ENCODE measurements around the gene OR2A42.
"Not testable (repeated sequence)": the region's sequence is repeated elsewhere in the genome, so short reads cannot be mapped to it uniquely, and the experiment has no call there.

OR2A42 gene

DNA sequence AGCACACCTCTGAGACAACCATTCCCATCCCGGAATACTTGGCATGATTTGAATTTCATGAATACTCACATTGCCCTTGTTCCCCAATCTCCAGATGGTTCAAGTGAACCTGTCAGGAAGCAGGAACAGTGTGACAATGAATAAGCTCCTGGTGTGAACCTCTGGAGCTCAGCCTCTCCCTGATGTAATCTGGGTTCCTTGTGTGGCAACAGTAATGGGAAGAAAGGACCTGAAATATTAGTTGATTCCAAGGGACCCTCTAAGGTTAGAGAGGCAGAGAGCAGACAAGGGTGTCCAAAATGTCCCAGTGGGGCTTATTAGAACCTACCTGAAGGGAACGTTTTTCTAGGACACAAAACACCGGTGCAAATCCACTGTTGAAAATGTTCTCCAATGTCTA lies 16.7 kb upstream of the OR2A42 start:
- TF ChIP-seq ZBTB8A (tag by site-specific recombination; IDR thresholded peaks at IDR 0.05) (no peak), MYNN (tag by site-specific recombination; IDR thresholded peaks at IDR 0.05; ENCODE audit: borderline replicate concordance) (no peak), ZNF571 (tag by site-specific recombination; IDR thresholded peaks at IDR 0.05) (no peak), ZNF548 (tag by site-specific recombination; IDR thresholded peaks at IDR 0.05) (no peak)
- TF ChIP-seq, protein P1, sequence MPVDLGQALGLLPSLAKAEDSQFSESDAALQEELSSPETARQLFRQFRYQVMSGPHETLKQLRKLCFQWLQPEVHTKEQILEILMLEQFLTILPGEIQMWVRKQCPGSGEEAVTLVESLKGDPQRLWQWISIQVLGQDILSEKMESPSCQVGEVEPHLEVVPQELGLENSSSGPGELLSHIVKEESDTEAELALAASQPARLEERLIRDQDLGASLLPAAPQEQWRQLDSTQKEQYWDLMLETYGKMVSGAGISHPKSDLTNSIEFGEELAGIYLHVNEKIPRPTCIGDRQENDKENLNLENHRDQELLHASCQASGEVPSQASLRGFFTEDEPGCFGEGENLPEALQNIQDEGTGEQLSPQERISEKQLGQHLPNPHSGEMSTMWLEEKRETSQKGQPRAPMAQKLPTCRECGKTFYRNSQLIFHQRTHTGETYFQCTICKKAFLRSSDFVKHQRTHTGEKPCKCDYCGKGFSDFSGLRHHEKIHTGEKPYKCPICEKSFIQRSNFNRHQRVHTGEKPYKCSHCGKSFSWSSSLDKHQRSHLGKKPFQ (tag by site-specific recombination; IDR thresholded peaks at IDR 0.05), result 0 out of 2 replicates have a peak, but pooled peaks have one; percentile 17
- ChIA-PET POLR2A (no interaction called here), CTCF (interaction anchor here (0.5 to 0.7 kb wide), 2 partner anchors 141 to 1905 kb away, joined by 3 to 4 read pairs; no protein-coding TSS in a partner anchor)
- Histone ChIP-seq H3K4me1 (ENCODE audit: control insufficient read depth, insufficient read depth, low read length) (no peaks in the 10 kb centered on the region), H3K36me3 (ENCODE audit: control insufficient read depth in 2 of 2, insufficient read depth in 1 of 2, low read length in 2 of 2) (no peaks in the 10 kb centered on the region), H3K9me3 (ENCODE audit: control insufficient read depth, insufficient read depth, low read depth, low read length) (no peaks in the 10 kb centered on the region), H3K4me3 (ENCODE audit: low read depth, low read length) (no peak overlapping the region), H3K27ac (ENCODE audit: extremely low read depth, low read depth, low read length) (no peak overlapping the region)

DNA sequence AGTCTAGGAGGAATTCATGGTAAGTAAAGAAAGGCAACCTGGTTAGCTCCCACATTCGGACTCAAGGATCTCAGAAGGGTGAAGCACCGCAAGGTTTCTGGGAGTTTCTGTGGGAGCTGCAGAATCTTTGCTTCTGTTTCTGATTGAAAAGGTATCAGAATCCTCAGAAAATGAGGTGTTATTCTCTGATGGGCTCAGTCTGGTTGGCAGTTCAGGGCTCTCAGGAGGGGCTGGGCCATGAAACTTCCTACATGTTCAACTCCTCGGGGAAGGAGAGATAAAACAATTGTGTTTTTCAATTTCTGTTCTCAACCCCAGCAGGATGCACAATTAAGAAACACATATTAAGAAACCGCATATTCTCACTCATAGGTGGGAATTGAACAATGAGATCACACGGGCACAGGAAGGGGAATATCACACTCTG lies 16.1 kb upstream of the OR2A42 start:
- H3K36me3 ChIP-seq (ENCODE audit: control insufficient read depth in 2 of 2, insufficient read depth in 1 of 2, low read length in 2 of 2), result no peaks in the 10 kb centered on the region
- H3K27ac ChIP-seq (ENCODE audit: extremely low read depth, low read depth, low read length), result no peak overlapping the region
- no peaks in the 10 kb centered on the region for H3K9me3 ChIP-seq (ENCODE audit: control insufficient read depth, insufficient read depth, low read depth, low read length)
- no peaks in the 10 kb centered on the region for H3K4me1 ChIP-seq (ENCODE audit: control insufficient read depth, insufficient read depth, low read length)
- ChIA-PET CTCF (interaction anchor here (0.5 kb wide), 1 partner anchor 1904 kb away, joined by 4 read pairs; no protein-coding TSS in a partner anchor), POLR2A (no interaction called here)
- no peak overlapping the region for H3K4me3 ChIP-seq (ENCODE audit: low read depth, low read length)
- no peak for TF ChIP-seq ZSCAN18 (tag by site-specific recombination; IDR thresholded peaks at IDR 0.05)
- TF ChIP-seq SALL2 (tag by site-specific recombination; IDR thresholded peaks at IDR 0.05; ENCODE audit: borderline replicate concordance), result no peak
- TF ChIP-seq, protein P2, sequence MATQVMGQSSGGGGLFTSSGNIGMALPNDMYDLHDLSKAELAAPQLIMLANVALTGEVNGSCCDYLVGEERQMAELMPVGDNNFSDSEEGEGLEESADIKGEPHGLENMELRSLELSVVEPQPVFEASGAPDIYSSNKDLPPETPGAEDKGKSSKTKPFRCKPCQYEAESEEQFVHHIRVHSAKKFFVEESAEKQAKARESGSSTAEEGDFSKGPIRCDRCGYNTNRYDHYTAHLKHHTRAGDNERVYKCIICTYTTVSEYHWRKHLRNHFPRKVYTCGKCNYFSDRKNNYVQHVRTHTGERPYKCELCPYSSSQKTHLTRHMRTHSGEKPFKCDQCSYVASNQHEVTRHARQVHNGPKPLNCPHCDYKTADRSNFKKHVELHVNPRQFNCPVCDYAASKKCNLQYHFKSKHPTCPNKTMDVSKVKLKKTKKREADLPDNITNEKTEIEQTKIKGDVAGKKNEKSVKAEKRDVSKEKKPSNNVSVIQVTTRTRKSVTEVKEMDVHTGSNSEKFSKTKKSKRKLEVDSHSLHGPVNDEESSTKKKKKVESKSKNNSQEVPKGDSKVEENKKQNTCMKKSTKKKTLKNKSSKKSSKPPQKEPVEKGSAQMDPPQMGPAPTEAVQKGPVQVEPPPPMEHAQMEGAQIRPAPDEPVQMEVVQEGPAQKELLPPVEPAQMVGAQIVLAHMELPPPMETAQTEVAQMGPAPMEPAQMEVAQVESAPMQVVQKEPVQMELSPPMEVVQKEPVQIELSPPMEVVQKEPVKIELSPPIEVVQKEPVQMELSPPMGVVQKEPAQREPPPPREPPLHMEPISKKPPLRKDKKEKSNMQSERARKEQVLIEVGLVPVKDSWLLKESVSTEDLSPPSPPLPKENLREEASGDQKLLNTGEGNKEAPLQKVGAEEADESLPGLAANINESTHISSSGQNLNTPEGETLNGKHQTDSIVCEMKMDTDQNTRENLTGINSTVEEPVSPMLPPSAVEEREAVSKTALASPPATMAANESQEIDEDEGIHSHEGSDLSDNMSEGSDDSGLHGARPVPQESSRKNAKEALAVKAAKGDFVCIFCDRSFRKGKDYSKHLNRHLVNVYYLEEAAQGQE (tag by site-specific recombination; IDR thresholded peaks at IDR 0.05), result no peak
- TF ChIP-seq ZBTB21 (tag by site-specific recombination; IDR thresholded peaks at IDR 0.05), result no peak
- TF ChIP-seq ZNF664 (tag by site-specific recombination; IDR thresholded peaks at IDR 0.05), result no peak
- TF ChIP-seq ZNF747 (tag by site-specific recombination; IDR thresholded peaks at IDR 0.05), result no peak
- TF ChIP-seq, protein P3, sequence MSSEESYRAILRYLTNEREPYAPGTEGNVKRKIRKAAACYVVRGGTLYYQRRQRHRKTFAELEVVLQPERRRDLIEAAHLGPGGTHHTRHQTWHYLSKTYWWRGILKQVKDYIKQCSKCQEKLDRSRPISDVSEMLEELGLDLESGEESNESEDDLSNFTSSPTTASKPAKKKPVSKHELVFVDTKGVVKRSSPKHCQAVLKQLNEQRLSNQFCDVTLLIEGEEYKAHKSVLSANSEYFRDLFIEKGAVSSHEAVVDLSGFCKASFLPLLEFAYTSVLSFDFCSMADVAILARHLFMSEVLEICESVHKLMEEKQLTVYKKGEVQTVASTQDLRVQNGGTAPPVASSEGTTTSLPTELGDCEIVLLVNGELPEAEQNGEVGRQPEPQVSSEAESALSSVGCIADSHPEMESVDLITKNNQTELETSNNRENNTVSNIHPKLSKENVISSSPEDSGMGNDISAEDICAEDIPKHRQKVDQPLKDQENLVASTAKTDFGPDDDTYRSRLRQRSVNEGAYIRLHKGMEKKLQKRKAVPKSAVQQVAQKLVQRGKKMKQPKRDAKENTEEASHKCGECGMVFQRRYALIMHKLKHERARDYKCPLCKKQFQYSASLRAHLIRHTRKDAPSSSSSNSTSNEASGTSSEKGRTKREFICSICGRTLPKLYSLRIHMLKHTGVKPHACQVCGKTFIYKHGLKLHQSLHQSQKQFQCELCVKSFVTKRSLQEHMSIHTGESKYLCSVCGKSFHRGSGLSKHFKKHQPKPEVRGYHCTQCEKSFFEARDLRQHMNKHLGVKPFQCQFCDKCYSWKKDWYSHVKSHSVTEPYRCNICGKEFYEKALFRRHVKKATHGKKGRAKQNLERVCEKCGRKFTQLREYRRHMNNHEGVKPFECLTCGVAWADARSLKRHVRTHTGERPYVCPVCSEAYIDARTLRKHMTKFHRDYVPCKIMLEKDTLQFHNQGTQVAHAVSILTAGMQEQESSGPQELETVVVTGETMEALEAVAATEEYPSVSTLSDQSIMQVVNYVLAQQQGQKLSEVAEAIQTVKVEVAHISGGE (tag by site-specific recombination; conservative IDR thresholded peaks at IDR 0.05; ENCODE audit: low read depth), result no peak
- no peak for TF ChIP-seq ZNF629 (tag by site-specific recombination; IDR thresholded peaks at IDR 0.05)

GRCh38 chr7:144252307-144252706 lies 12.9 kb upstream of the OR2A42 start:
- H3K4me3 ChIP-seq (ENCODE audit: low read depth, low read length); H3K9me3 ChIP-seq (ENCODE audit: control insufficient read depth, insufficient read depth, low read depth, low read length); CTCF ChIA-PET: not testable (repeated sequence)

GRCh38 chr7:144247674-144248330 lies 8.4 kb upstream of the OR2A42 start:
- H3K36me3 ChIP-seq (ENCODE audit: control insufficient read depth in 2 of 2, insufficient read depth in 1 of 2, low read length in 2 of 2); CTCF ChIA-PET; H3K27ac ChIP-seq (ENCODE audit: extremely low read depth, low read depth, low read length); H3K4me3 ChIP-seq (ENCODE audit: low read depth, low read length); H3K9me3 ChIP-seq (ENCODE audit: control insufficient read depth, insufficient read depth, low read depth, low read length); H3K4me1 ChIP-seq (ENCODE audit: control insufficient read depth, insufficient read depth, low read length); POLR2A ChIA-PET: not testable (repeated sequence)

More at GRCh38 chr7:144252307-144252706, 12.9 kb upstream of the OR2A42 start:
- H3K27ac ChIP-seq (ENCODE audit: extremely low read depth, low read depth, low read length); H3K36me3 ChIP-seq (ENCODE audit: control insufficient read depth in 2 of 2, insufficient read depth in 1 of 2, low read length in 2 of 2); POLR2A ChIA-PET; H3K4me1 ChIP-seq (ENCODE audit: control insufficient read depth, insufficient read depth, low read length): not testable (repeated sequence)

DNA sequence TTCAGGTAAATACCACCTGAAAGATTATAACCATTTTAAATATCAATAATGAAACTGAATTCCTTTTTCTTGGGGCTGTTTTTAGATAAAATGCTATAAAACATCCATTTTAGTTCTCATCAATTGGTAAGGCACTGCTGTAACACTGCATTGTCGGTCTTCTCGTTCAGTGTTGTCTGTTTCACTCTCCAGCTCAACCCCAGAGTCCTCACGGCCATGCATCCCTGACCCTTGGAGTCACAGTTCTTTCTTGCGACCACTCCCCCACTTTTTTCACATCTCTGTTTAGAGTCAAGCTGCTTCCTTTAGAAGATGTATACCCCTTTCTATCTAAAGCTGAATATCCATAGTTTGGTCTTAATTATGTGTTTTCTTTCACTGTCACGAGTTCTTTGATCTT lies 7.6 kb upstream of the OR2A42 start:
- H3K4me3 ChIP-seq (ENCODE audit: low read depth, low read length); H3K9me3 ChIP-seq (ENCODE audit: control insufficient read depth, insufficient read depth, low read depth, low read length); H3K27ac ChIP-seq (ENCODE audit: extremely low read depth, low read depth, low read length); H3K4me1 ChIP-seq (ENCODE audit: control insufficient read depth, insufficient read depth, low read length); CTCF ChIA-PET; H3K36me3 ChIP-seq (ENCODE audit: control insufficient read depth in 2 of 2, insufficient read depth in 1 of 2, low read length in 2 of 2); POLR2A ChIA-PET: not testable (repeated sequence)
